ENCODE data around the gene ERBIN.

The ERBIN gene

GRCh38 chr5:65984098-65984885 is 57.9 kb downstream of the ERBIN start:
- CTCF ChIA-PET = no interaction called here
- POLR2A ChIA-PET = no interaction called here
- no peak for DNase-seq (ENCODE audit: extremely low spot score)
- TF ChIP-seq ELF4 (IDR thresholded peaks at IDR 0.05) = no peak
- no peak for TF ChIP-seq L3MBTL2 (conservative IDR thresholded peaks at IDR 0.05)

GRCh38 chr5:65986050-65986451 is 59.7 kb downstream of the ERBIN start:
- ChIA-PET CTCF (no interaction called here), POLR2A (no interaction called here)
- TF ChIP-seq ARNT (IDR thresholded peaks at IDR 0.05) = no peak
- TF ChIP-seq FOXM1 (IDR thresholded peaks at IDR 0.05; ENCODE audit: borderline replicate concordance) = no peak
- TF ChIP-seq ZNF384 (IDR thresholded peaks at IDR 0.05) = no peak
- TF ChIP-seq PKNOX1 (IDR thresholded peaks at IDR 0.05) = peak; percentile 42
- no peak for TF ChIP-seq SP1 (IDR thresholded peaks at IDR 0.05)
- no peak for TF ChIP-seq BHLHE40 (IDR thresholded peaks at IDR 0.05; ENCODE audit: borderline replicate concordance)
- no peak for DNase-seq (ENCODE audit: extremely low spot score)

GRCh38 chr5:65986796-65987195 is 60.4 kb downstream of the ERBIN start:
- TF ChIP-seq ARNT (IDR thresholded peaks at IDR 0.05) (no peak), PKNOX1 (IDR thresholded peaks at IDR 0.05) (peak; percentile 39; the same call in 1 of the 2 replicates)
- ChIA-PET POLR2A (no interaction called here), CTCF (no interaction called here)
- DNase-seq (ENCODE audit: extremely low spot score) = no peak

- no peak for DNase-seq (ENCODE audit: extremely low spot score)
- ChIA-PET CTCF (no interaction called here), POLR2A (interaction anchor here (0.5 kb wide), 1 partner anchor 265 kb away, joined by 3 read pairs; no protein-coding TSS in a partner anchor)
- no peak for TF ChIP-seq PKNOX1 (IDR thresholded peaks at IDR 0.05)
- no peak for TF ChIP-seq ZNF384 (IDR thresholded peaks at IDR 0.05)
- no peak for TF ChIP-seq FOXK2 (IDR thresholded peaks at IDR 0.05)
- no peak for TF ChIP-seq TARDBP (IDR thresholded peaks at IDR 0.05)
These were observed 61.6 kb downstream of the ERBIN start for GRCh38 chr5:65987982-65988381.

GRCh38 chr5:65989158-65989557 is 62.8 kb downstream of the ERBIN start:
- no peak for DNase-seq (ENCODE audit: extremely low spot score)
- ChIA-PET POLR2A (no interaction called here), CTCF (no interaction called here)
- TF ChIP-seq BHLHE40 (IDR thresholded peaks at IDR 0.05; ENCODE audit: borderline replicate concordance) (no peak), ELF4 (IDR thresholded peaks at IDR 0.05) (no peak), ARNT (IDR thresholded peaks at IDR 0.05) (no peak), HDGF (IDR thresholded peaks at IDR 0.05; ENCODE audit: borderline replicate concordance) (no peak), TARDBP (IDR thresholded peaks at IDR 0.05) (no peak), ZNF384 (IDR thresholded peaks at IDR 0.05) (no peak), L3MBTL2 (conservative IDR thresholded peaks at IDR 0.05) (no peak), NFRKB (IDR thresholded peaks at IDR 0.05) (no peak), LEF1 (IDR thresholded peaks at IDR 0.05; ENCODE audit: borderline replicate concordance) (no peak), SUZ12 (IDR thresholded peaks at IDR 0.05) (no peak), FOXK2 (IDR thresholded peaks at IDR 0.05) (no peak), PKNOX1 (IDR thresholded peaks at IDR 0.05) (no peak), SP1 (IDR thresholded peaks at IDR 0.05) (no peak)

GRCh38 chr5:65992630-65993029 is 66.3 kb downstream of the ERBIN start:
- no peak for DNase-seq (ENCODE audit: extremely low spot score)
- ChIA-PET CTCF (no interaction called here), POLR2A (no interaction called here)
- TF ChIP-seq BHLHE40 (IDR thresholded peaks at IDR 0.05; ENCODE audit: borderline replicate concordance) (no peak), SUZ12 (IDR thresholded peaks at IDR 0.05) (no peak), CTBP1 (IDR thresholded peaks at IDR 0.05; ENCODE audit: borderline replicate concordance) (no peak), FOXA1 (IDR thresholded peaks at IDR 0.05) (no peak), FOXM1 (IDR thresholded peaks at IDR 0.05; ENCODE audit: borderline replicate concordance) (no peak), ZNF384 (IDR thresholded peaks at IDR 0.05) (no peak), PKNOX1 (IDR thresholded peaks at IDR 0.05) (no peak), ARNT (IDR thresholded peaks at IDR 0.05) (no peak), FOXK2 (IDR thresholded peaks at IDR 0.05) (no peak), NFRKB (IDR thresholded peaks at IDR 0.05) (no peak), ELF4 (IDR thresholded peaks at IDR 0.05) (no peak), SP1 (IDR thresholded peaks at IDR 0.05) (no peak)

Measured in HEK293T (cell line).